LNCaP clone FGC (cell line): ENCODE measurements around the gene PDE2A.

Experiments used
- DNase-seq: peaks from one replicate; pipeline ENCODE4 v3.0.0-alpha.2; 2011; ENCODE audit warnings: low read depth
- H3K4me3 ChIP-seq: 2 replicates; pipeline ENCODE4 v1.5.1; 2011; ENCODE audit warnings: mild to moderate bottlenecking, low read depth, low read length, control low read depth
- CTCF ChIP-seq: IDR thresholded peaks from 2 replicates; pipeline ENCODE4 v1.5.1; 2012; ENCODE audit warnings: mild to moderate bottlenecking; ENCODE audit not compliant: control insufficient read depth, insufficient read depth; ENCODE audit errors: extremely low read depth

PDE2A gene

GRCh38 chr11:72609476-72609875, 64.7 kb downstream of the PDE2A start:
- no peak for DNase-seq
- no peak for TF ChIP-seq CTCF
- no peak overlapping the region for H3K4me3 ChIP-seq

DNA sequence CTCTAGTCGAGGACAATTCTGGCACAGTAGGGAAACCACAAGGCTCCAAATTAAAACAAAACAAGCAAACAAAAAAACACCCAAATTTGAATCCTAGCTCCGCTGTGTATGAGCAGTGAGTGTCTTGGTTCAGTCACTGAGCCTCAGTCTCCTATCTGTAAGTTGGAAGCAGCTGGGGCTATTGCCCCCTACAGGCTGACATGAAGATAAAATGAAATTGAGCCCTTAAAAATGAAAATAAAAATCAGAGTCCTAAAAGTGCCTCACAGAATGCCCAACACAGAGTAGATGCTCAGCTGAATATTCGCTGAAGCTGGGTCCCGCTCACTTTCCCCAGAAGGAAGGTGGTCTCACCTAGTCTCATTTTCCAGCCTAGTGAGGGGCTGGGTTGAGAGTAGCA, 65.2 kb downstream of the PDE2A start:
- TF ChIP-seq CTCF = peak; percentile 41
- H3K4me3 ChIP-seq = no peak overlapping the region
- no peak for DNase-seq

DNA sequence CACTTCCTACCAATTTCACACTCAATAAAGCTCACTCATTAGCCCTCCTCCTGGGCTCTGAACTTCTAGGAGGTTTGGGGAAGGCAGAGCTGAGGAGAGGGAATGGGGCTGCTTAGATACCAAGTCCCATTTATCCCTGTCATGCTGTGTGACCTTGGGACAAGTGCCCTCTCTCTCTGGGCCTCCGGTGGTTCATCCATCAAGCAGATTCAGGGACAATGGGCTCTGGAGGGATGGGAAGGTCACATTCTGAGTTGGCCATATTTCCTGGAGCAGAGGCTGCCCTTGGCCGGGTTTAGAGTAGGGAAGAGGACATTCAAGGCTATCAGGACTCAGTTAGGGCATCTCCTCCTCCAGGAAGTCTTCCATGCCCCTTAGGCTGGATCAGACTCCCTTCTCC, 66.7 kb downstream of the PDE2A start:
- TF ChIP-seq CTCF = no peak
- H3K4me3 ChIP-seq = no peak overlapping the region
- no peak for DNase-seq

DNA sequence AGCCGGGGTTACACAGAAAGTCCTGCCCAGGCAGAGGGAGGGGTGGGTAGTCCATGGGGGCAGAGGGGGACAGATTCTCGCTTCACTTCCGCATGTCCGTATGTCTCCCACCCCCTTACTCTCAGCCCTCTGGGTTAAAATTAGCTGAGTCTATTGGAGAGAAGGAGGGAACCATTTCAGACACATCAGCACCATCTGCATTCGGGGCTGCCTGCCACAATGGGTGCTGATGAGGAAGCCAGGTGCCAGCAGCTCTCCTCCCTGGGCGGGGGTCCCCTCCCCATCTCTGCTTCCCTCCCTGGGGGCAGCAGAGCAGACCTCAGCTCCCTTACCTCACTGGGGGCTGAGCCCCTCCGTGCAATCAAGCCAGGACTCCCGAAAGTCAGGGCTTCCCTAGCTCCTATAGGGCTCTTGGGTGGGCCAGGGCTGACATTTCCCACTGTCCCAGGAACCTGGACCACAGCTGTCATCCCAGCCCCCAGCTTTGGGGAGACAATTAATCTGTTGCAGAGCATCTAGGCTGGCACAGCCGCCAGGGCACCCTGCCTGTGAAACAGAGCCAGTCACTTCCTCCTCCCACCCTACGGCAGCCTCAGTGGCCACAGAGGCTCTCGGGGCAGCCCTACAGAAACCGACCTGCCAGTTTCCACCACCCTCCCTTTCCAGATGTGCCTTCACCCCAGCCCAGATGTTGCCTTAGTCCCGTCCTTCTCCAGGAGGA, 67.3 kb downstream of the PDE2A start:
- no peak overlapping the region for H3K4me3 ChIP-seq
- TF ChIP-seq CTCF = no peak
- no peak for DNase-seq

DNA sequence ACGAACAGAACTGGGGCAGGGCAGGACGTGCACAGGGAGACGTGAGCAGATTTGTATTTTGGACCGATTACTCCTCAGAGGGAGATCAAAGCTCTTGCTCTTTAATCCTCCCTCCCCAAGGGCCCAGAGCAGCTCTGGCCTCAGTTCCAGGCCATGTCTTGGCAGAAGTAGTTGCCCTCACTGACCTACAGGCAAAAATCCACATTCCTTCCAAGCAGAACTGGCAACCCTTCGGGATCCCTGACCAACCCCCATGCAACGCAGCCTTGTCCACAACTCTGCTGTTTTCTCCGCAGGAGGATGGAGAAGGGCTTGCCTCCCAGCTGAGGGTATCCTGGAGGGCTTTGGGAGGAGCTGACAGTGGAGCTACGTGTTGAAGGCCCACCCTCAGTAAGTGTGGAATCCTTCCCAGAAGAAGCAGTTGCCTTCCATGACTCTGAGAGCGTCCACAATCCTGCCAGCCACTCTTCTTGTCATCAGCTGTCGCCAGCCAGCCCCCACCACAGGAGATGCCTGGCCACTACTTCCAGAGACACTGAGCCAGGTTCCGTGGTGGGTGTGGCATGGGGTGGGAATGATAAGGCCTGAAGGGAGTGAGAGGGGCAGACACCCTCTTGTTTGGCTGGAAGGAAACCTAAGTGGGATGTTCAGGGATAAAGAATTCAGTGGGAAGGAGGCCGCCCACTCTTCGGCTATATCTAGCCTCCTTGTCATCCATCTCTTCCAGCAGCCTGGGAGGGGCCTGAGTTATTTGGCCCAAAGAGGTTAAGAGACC, 68.1 kb downstream of the PDE2A start:
- no peak for TF ChIP-seq CTCF
- H3K4me3 ChIP-seq = no peak overlapping the region
- no peak for DNase-seq

- TF ChIP-seq CTCF = no peak
- H3K4me3 ChIP-seq = no peak overlapping the region
- DNase-seq = no peak
These were observed 70.0 kb downstream of the PDE2A start for GRCh38 chr11:72604256-72604655.
